IPS-NIHi11 (cell line): Measurements from ENCODE around the gene EMP1.
A peak's percentile ranks its signal among the peaks of the same experiment; 100 is the strongest.

Experiments
- DNase-seq: peaks from one replicate; pipeline ENCODE4 v3.0.0; 2012; ENCODE audit warnings: mixed read lengths, low spot score

The EMP1 gene

DNA sequence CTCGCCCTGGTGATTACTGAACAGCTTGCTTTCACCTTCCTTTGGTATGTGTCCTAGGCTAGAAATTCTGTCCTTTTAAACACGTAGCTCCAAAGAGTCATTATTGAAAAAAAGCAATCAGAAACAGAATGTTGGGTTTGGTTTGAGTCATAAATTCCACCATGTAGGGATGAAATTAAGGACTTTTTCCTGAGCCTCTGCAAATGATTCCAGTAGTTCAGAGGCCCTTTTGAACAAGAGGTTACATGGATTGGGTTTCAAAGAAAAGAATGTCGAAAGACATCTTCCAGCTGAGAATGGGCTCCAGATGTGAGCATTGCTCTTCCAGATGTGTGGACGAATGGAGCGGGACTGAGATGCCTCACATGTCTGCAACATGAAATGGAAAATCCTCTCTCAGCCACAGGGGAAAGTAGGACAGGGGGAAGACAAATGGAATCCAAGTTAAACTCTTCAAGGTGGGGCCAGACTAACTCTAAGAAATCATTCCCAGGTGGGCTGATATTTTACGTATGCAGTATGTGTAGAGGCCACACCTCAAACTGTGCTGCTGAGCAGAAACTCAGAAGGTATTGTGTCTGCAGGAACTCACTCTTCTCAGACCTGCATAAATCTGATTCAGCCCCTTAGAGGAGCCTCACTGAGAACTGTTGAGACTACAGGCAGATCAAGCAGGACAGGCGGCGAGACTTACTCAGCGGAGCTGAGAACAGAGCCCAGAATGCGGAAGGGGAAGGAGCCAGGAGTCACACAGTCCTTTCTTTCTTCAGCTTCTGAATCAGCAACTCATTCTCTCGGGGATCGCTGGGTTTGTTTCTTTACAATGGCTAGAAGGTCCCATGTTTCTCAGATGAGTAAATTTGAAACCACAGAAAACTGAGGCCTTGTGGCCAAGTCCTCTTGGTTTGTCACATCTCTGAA is 23.3 kb upstream of the EMP1 start:
- peak; percentile 41 for DNase-seq

DNA sequence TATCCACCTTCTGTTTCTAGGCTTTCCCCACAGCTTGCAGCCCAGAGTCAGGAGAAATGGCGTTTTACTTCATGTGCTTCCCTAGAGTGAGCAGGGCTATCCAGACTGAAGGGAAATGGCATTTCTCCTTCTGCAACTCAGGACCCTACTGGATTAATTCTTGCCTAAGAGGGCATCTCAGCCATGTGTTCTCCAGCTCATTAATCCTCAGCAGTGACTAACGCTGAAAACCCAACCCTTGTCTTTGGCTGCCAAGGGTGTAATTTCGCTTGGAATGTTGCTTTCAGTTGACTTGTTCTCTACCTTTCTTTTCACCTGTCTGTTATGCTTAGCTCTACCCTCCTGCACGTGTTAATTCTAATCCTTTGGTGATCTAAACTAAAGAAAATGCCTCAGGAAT is 21.0 kb upstream of the EMP1 start:
- DNase-seq, result peak; percentile 40

DNA sequence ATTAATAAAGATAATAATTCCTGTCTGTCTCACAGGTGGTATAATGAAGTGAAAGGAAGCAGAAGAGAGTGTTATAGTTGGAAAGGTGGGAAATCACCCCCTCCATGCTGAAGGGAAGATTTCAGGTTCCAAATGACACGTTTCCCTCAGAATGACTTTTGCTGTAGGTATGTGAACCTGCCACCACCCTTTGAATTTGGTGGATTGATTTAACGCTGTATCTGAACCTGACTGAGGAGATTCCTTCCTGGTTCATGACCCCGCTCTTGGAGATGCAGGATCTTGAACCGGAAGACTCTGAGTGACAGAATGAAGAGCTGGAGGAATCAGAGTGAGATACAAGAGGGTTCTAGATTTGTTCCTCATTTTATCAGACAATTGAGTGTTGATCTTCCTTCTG is 20.3 kb upstream of the EMP1 start:
- DNase-seq, result no peak

DNA sequence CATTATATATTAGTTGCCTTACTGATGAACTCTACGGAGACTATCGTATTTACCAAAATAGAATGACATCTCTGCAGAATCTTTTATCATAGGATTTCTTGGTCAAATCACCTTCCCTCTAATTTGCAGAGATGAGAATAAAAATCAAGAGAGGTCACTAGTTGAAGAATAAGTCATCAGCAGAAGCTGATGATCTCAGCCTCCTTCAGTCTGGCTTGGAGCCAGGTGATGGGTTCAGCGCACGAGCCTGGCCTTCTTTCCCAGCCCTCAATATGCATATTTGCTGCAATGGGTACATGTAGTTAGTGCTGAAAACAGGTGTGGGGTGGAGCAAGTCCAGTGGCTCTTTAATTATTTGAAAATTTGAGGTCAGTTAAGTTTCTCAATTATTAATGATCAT is 19.2 kb upstream of the EMP1 start:
- no peak for DNase-seq

DNA sequence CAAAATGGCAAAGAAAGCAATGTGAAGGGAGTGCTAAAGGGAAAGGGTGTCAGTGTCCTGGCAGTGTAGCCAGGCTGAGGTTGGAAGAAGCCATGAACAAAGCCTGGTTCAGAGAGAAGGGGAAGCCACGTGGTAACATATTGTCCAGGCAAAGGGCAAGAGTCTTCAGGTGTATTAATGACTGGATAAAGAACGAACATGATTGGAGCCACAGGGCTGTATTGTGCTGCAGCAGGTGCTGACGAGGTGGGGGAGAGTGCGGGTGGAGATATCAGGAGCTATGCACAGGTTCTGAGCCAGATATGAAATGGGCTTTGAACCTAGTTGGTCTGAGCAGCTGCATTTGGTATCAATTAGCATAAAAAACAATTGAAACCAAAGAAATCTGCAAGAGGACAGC is 18.6 kb upstream of the EMP1 start:
- DNase-seq, result no peak

DNA sequence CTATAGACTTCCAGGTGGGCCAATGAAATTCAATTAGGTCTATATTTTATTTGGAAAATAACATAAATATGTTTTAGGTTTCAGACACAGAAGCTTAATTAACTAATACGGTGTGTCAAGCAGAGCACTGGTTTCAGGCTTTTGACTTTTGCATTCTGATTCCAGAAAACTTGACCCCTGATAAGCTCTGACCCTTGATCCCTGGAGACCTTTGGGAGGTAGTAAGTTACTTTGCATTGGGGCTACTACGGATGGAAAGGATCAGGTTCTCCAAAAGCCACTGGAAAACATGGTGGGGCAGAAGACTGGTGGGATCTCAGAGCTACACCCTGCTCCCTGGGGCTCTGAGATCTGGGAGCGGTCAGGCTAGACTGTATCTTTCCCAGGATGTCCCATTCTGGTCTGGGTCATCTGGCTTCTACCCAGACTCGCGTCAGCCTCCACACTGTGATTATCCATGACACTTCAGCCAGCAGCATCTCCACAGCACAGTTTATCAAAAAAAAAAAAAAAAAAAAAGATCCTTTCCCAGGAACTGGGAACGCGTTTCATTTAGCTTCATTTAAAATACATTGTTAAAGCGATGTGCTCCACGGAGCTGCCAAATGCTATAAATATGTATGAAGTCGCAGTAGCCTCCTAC is 17.8 kb upstream of the EMP1 start:
- DNase-seq, result no peak

DNA sequence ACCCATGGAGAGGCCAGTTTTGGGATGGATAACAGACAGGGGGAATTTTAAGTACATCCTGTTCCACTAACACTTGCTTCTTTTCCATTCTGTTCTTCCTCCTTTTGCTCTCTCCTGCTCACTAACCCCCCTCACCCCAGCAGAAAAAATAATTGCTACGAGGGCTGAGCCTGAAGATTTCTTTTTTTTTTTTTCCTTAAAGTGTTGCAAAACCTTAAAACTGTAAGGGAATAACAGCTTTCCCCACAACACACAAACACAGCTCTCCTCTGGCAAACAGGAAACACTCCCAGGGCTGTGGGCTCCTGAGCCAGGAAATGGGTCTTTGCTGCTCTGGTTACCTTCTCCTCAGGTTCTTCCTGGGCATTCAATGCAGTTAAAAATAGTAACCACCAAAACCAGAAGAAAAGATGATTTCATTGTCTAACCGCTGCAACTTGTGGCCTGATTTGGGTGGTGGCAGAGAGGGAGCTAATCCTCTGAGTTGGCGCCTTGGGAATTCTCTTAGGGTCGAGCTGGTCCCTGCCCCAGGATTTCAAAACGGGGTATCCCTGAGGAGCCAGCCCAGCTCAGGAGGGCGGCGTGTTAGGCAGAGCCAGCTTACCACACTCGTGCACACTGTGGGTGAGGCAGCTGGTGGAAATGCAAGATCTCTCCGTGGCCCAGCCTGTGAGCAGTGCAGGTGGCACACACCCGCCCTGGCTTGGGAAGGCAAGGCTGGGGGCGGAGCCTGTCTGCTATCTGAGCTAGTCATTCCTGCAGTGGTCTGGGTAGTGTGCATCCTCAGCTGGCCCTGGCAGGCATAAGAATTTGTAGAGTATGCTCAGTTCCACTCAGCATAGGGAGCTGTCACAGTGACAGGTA is 17.1 kb upstream of the EMP1 start:
- peak; percentile 82 for DNase-seq

DNA sequence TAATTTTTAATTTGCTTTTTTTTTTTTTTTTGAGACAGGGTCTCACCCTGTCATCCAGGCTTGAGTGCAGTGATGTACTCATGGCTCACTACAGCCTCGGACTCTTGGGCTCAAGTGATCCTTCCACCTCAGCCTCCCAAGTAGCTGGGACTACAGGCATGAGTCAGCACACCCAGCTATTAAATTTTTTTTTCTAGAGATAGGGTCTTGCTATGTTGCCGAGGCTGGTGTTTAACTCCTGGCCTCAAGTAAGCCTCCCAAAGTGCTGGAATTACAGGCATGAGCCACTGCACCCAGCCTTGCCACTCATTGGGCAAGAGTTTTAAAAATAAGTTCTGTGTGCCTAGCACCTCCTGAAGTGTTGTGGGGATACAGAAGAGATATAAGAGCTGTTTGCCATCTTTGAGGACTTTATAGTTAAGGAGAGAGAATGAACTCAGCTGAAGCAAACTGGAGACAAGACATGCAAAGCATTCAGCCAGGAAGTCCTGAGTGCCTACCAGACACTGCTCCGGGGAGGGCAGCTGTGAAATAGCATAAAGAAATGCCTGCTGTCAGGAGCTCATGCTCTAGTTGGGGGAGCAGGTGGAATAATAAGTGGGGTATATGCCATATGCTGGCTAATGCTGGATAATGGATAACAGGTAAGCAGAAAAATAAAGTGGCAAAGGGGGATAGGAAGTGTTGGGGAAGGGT is 15.0 kb upstream of the EMP1 start:
- DNase-seq, result no peak

DNA sequence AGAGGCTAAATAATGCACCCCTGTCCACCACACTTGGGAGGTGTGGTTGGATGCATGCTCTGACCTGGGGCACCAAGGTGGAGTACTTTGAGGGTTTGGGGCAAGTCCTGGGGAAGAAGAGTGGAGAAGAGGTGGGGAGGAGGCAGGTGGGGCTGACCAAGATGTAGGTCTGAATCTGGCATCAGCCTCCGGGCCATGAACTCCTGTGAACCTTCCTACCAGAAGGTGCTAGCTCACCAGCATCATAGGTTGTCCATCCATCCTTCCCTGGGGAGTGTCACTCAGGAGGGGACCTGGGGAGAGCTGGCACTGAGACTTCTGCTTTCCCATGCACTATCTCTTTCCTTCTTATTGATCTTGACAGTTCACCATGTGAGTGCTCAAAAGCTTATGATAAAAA is 13.6 kb upstream of the EMP1 start:
- DNase-seq, result no peak

DNA sequence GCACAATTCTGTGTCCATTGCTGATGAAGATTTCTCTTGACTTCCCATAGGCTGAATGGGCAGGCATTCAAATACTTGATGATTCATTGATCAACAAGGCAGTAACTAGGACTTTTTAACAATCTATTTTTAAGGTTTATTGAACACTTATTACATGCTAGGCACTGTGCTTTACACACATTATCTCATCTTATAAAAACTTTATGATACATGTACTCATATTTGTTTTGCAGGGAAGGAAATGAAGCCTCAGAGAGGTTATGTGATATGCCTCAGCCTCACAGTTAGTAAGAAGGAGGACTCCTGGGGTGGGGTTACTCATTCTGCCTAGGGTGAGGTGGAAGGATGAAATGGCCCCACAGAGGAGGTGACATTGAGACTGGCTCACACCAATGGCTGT is 12.9 kb upstream of the EMP1 start:
- DNase-seq, result no peak

DNA sequence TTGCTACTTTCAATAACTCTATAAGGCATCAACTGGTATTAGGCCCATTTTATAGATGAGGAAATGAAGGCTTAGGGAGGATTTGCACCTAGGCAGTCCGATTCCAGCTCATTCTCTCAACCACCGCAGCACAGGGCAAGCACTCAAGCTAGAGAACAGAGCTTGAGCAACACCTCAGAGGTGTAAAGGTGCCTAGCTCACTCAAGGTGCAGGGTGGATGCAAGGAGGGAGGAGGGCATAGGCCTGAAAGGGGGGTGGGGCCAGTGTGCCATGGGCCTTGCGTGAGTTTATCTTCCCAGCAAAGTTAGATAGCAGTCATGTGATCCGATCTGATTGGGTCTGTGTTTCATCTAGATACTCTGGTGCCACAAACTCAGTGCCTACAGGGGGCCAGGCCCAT is 10.2 kb upstream of the EMP1 start:
- DNase-seq, result no peak

DNA sequence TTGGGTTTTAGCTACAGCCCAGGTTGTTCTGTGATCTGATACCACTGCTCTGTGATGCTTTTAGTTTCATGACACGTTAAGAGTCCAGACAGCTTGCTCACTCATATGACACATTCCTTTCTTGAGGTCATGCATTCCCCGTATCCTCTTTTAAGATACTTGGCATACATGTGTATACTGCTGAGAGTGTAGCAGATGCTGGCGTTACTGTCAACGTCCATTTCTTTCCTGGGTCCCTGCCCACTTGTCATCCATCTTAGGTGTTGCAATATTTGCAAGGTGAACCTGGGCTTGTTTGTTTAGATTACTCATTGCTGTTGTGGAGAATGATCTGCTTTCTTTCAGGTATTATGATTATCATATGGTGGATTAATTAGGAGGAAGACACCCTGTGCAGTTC is 9.1 kb upstream of the EMP1 start:
- DNase-seq, result no peak

DNA sequence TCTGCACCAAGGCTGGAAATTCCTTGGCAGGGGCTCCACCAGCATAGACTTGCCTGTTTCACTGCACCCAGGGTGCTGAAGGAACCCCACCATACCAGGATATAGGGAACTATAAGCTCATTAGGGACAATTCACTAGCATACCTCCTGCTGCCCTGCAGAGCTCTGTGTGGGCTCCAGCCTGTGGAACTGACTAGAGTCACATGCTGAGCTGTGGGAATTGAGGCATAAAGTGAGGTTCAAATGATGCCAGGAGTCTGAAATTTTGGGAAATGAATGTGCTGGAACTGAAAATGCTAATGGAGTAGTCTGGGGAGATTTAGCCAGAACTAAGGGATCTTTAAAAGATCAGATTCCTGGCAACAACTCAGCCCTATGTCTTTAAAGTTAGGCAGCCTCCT is 7.3 kb upstream of the EMP1 start:
- no peak for DNase-seq

DNA sequence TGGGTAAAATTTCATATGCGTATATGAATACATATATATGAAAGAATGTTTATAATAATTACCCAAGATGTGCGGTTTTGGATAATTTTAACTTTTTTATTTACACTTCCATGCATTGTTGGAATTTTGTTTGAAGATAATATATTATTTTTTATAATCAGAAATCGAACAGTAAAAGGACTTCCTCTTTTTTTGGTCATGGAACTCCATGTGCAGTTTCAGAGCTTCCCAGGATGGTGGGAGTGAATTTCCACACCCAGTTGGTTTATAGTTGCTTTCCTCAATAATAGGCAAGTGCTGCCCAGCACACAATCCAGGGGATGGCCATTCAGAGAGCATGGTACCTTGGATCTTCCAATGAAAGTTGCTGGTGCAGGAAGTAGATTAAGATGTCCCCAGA is 6.3 kb upstream of the EMP1 start:
- DNase-seq, result no peak

DNA sequence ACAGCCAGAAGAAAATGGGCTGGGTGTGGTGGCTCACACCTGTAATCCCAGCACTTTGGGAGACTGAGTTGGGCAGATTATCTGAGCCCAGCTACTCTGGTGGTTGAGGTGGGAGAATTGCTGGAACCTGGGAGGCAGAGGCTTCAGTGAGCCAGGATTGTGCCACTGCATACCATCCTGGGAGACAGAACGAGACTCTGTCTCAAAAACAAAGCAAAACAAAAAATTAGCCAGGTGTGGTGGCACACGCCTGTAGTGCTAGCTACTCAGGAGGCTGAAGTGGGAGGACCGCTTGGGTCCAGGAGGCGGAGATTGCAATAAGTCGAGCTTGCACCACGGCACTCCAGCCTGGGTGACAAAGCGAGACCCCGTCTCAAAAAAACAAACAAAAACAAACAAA is 3.8 kb upstream of the EMP1 start:
- DNase-seq, result no peak

DNA sequence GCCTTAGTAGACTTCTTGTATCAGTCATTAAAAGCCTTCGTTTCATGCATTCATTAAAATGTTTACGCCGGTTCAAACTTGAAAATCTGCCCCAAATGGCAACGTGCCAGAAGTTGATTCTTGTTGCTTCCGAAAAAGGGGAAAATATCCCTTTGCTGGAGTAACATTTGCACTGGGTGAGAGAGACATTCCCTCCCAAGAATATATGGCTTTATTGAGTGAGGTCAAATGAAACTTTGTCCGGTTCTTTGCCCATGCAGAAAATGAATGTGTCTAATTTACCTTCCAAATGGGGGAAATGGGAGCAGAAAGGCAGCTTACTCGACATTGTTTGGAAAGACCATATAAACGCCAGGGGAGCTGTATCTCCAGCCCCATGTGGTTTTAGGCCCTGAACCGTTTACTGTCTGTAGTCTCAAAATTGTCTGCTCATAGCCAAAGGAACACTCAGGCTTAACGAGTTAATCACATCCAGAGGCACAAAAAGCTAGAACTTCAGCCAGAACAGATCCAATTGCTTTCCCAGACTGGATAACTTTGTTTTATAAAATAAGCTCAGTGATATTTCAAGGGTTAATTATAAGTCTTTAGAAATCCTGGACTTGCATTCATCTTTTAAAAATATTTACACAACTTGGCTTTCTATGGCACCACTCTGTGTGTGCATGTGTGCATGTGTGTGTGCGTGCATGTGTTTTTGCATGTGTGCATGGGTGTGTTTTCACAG is 2.9 kb upstream of the EMP1 start:
- DNase-seq, result no peak

DNA sequence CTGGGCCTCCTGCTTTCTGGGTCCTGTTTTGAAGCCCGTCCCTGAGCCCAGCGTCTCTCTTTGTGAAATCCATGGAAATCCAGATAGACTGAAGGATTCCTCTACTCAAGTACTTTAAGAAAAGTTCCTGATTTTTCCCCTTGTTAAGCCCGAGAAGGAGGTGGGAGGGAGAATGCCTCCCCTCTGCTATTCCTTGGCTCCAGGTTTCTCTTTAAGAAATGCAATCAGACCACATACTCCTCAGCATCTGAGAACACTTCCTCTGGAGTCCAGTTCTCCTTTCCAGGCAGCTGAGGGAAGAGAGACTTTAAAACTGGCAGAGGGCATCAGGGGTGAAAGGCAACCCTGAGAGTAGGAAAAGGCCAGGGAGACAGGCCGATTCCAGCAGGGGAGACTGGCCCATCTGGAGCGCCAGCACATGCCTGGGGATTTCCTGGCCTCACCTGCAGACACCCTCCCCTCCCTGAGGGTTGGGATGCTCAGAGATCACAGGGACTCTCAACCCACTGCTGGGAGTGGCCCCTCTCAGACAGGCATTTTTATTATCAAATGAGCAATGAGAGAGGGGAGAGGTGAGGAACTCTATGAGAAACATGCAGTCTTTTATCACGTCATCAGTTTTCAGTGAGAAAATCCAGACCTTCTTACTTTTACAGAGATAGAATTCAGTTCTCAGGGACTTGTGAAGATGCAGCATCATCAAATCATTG is 2.0 kb upstream of the EMP1 start:
- DNase-seq, result no peak

DNA sequence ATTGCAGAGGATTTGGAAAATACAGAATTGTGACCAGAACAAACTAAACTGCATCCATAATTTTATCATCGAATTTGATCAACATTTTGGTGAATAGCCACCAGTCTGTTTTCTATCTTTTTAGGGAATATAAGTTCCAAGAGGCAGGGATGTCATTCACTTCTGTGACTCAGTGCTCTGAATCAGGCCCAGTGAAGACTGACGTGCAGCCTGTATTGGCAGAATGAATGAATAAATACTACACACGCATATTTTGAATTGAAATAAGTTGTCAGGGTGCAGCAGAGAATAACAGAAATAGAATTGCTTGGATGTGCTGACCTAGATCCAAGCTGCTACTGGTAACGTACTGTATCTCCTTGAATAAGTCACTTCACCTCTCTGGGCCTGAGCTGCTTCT is 1.3 kb upstream of the EMP1 start:
- DNase-seq, result no peak

DNA sequence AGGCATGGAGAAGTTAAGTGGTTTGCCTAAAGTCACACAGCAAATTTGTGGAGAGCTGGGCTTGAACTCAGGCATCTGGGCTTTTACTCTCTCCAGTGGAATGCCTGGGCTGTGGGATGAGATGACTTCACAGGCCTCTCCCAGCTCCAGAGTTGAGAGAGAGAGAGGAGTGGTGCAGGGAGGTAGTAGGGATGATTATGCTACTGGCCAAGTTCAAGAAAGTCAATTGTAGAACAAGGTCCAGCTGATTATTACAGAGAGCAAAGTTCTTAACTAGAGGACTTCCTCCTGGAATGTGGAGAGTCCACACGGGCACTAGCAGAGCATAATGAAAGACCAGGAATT is 769 bp upstream of the EMP1 start:
- DNase-seq, result no peak

DNA sequence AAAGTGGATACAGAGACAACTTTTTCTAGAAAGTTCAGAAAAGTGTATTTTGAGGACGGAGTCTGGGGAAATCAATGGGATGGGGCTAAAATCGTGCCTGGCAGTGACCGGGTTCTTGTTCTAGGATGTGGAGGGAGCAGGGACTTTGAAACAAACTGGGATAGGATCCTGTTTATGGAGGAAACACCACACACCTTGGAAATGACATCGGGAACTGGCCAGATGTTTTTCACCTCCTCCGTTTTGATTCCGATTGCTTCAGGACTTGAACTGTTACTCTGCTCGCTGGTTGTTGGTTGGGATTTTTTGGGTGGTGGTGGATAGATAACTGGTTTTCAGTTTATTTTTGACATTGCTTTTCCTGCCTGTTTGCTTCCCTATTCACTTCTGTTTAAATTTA is 506 bp downstream of the EMP1 start:
- no peak for DNase-seq

DNA sequence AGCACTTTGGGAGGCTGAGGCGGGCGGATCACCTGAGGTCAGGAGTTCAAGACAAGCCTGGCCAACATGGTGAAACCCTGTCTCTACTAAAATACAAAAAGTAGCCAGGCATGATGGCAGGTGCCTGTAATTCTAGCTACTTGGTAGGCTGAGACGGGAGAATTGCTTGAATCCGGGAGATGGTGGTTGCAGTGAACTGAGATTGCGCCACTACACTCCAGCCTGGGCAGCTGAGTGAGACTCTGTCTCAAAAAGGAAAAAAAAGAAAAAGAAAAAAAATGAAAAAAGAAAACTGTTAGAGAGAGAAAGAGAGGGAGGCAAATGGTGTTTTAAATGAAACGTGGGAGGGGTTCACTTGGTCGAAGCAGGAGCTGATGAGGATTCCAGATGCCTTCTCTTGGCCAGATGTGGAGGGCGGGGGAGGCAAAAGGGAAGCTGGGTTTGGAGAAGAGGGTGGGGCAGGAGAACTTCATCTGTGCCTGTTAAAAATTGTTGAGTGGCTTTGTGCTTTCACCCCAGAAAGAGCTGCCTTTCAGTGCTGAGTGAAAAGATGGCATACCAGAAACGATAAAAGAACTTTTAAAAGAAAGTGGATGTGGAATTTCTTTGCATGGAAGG is 1.1 kb downstream of the EMP1 start:
- DNase-seq, result no peak
